Adrenal gland (tissue), 5 donors: ENCODE measurements around the gene RAC3.

Experiments
- POLR2A ChIP-seq, 2 donors: fragments of 450-650 bp; IDR thresholded peaks; one replicate each; pipeline ENCODE4 v1.6.1; 2017; ENCODE audit warnings: antibody characterized with exemption in 2 of 2, mild to moderate bottlenecking in 2 of 2, moderate library complexity in 1 of 2
- TF ChIP-seq, protein P1 (sequence below), 6 experiments: fragments of 450-650 bp in 4 of 6; fragments of 200-600 bp in 2 of 6; sonication (generic) in 1 of 6; IDR thresholded peaks; 1 replicate in 5 of 6; 2 replicates in 1 of 6; pipeline versions ENCODE4 v1.5.1 to v1.8.0; 2016 to 2021; ENCODE audit warnings: antibody characterized with exemption in 6 of 6, mild to moderate bottlenecking in 2 of 6, moderate library complexity in 1 of 6
- donor health status: DM: no; HTN: no; CAD: no.

DNA sequence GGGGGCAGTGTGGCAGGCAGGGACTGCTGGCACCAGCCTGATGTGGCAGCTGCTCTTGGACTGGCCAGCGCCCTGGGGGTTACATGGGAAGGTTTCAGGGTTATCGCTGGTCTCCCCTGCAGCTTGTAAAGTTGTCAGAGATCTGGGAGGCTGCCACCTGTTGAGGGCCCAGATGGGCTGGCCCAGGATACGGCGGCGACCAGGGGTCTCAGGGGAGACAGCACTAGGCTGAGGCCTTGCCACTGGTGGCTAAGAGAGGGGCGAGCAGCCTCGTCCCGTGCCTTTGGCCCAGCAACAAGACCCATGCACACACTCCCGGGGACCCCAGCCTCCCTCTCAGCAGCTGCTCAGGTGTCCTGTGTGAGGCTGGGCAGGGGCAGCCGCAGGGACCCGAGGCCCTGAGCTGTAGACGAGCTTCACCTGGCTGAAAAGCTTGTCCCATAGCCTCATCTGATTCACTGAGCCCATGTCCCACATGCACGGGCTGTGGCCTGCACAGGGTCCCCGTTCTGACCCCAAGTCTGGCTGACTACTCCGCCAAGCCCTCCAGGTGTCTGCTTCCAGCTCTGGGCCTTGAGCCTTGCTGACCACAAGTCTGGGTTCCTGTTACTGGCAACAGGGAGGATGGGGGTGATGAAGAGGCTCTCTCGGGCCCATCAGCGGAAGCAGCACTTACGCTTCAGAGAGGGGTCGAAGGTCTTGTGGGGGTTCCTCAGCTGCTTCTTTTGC, 28.0 kb downstream of the RAC3 start:
- TF ChIP-seq, protein P1, sequence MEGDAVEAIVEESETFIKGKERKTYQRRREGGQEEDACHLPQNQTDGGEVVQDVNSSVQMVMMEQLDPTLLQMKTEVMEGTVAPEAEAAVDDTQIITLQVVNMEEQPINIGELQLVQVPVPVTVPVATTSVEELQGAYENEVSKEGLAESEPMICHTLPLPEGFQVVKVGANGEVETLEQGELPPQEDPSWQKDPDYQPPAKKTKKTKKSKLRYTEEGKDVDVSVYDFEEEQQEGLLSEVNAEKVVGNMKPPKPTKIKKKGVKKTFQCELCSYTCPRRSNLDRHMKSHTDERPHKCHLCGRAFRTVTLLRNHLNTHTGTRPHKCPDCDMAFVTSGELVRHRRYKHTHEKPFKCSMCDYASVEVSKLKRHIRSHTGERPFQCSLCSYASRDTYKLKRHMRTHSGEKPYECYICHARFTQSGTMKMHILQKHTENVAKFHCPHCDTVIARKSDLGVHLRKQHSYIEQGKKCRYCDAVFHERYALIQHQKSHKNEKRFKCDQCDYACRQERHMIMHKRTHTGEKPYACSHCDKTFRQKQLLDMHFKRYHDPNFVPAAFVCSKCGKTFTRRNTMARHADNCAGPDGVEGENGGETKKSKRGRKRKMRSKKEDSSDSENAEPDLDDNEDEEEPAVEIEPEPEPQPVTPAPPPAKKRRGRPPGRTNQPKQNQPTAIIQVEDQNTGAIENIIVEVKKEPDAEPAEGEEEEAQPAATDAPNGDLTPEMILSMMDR (IDR thresholded peaks at IDR 0.05) = no peak
- no peak for TF ChIP-seq POLR2A (IDR thresholded peaks at IDR 0.05)
